ENCODE results near the gene PHF13. TPM values are rescaled to one million over a fixed set of nuclear protein-coding genes. Genes with fewer than 3 reads are reported as not detected.

PHF13 gene
- total RNA-seq, 4 donors from 2014 or later: 9.0 to 19.6 (median 17.1) TPM

- no peak for TF ChIP-seq CTCF (IDR thresholded peaks at IDR 0.05; ENCODE audit: low read depth)
Measured at GRCh38 chr1:6588128-6588892, 25.2 kb upstream of the PHF13 start.

DNA sequence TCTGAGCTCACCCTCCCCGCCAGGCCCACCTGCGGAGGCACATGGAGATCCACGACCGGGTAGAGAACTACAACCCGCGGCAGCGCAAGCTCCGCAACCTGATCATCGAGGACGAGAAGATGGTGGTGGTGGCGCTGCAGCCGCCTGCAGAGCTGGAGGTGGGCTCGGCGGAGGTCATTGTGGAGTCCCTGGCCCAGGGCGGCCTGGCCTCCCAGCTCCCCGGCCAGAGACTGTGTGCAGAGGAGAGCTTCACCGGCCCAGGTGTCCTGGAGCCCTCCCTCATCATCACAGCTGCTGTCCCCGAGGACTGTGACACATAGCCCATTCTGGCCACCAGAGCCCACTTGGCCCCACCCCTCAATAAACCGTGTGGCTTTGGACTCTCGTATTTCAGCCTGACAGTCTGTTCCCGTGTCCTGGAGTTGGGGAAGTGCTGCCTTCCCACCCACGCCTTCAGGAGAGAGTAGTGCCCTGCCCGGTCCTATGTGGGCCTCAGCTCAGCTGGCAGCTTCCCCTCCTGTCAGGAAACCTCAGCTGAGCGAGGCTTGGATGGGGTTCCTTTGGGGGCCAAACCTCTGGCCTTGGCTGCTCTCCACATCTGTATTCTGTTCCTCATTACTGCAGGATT lies 24.5 kb upstream of the PHF13 start:
- TF ChIP-seq CTCF (IDR thresholded peaks at IDR 0.05; ENCODE audit: low read depth): no peak

GRCh38 chr1:6590046-6590445 lies 23.5 kb upstream of the PHF13 start:
- no peak for TF ChIP-seq CTCF (IDR thresholded peaks at IDR 0.05; ENCODE audit: low read depth)

GRCh38 chr1:6591222-6591621 lies 22.3 kb upstream of the PHF13 start:
- no peak for TF ChIP-seq CTCF (IDR thresholded peaks at IDR 0.05; ENCODE audit: low read depth)

DNA sequence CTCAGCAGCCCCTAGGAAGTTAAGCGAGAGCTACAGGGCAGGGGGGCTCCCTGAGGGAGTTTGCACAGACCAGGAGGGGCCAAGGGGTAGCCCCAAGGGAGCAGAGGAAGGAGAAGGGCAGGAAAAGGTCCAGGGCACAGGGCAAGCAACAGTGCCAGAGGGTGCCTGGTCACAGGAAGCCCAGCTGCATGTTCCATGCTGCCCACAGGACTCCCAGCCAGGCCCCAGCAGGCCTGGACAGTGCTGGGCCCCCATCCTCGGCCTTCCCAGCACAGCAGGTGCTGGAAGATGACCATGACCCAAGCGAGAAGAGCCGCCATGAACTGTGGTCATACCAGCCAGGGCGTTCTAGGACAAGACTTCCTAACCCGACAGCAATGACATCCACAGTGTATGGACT lies 21.9 kb upstream of the PHF13 start:
- TF ChIP-seq CTCF (IDR thresholded peaks at IDR 0.05; ENCODE audit: low read depth): no peak

GRCh38 chr1:6592441-6592840 lies 21.1 kb upstream of the PHF13 start:
- TF ChIP-seq CTCF (IDR thresholded peaks at IDR 0.05; ENCODE audit: low read depth): no peak

DNA sequence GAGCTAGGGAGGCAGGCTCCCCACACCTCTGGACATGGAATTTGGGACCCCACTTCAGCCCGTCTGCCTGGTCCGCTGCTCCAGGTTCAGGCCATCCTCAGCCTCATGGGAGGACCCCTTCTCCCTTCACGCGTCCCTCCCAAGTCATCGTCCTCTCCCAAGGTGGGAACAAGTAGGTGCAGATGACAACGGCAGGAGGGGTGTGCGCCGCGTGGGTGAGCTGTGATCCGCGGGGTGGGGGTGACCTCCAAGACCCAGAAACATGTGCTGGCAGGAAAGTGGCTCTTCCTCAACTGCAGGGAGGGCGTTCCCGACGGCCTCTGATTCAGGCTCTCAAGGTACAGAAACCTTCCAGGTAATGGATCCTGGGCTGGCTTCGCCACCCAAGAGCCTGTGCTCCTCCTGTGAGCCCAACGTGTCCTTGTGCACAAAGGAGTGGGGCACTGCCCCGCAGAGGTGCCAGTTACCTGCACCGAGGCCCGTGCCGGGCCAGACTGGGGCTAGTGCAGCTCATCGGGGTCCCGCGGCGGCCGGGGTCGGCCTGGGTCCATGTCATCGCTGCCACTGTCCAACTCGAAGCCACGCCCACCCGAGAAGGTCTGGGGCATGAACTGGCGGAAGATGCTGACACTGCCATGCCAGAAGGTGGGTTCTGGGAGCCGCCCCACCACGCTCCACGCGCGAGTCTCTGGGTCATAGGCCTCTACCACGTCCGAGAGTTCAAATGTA lies 20.5 kb upstream of the PHF13 start:
- no peak for TF ChIP-seq CTCF (IDR thresholded peaks at IDR 0.05; ENCODE audit: low read depth)
